GM19372 (cell line): Measurements from ENCODE around the gene SYNJ2.
A peak's percentile ranks its signal among the peaks of the same experiment; 100 is the strongest.

Experiments
- ATAC-seq: cut with Tn5 transposase; IDR thresholded peaks from one replicate; pipeline ENCODE4 v1.9.1; 2021; ENCODE audit warnings: mild to moderate bottlenecking, low read depth, moderate library complexity; ENCODE audit not compliant: unreplicated experiment

SYNJ2 gene

GRCh38 chr6:157996201-157996712 lies 14.6 kb downstream of the SYNJ2 start:
- no peak for ATAC-seq

GRCh38 chr6:157996918-157997702 lies 15.4 kb downstream of the SYNJ2 start:
- ATAC-seq: no peak

GRCh38 chr6:157997893-157998608 lies 16.4 kb downstream of the SYNJ2 start:
- ATAC-seq: no peak

- no peak for ATAC-seq
These were observed 17.1 kb downstream of the SYNJ2 start for GRCh38 chr6:157998707-157999167.

GRCh38 chr6:157999168-158000051 lies 17.7 kb downstream of the SYNJ2 start:
- ATAC-seq: no peak

GRCh38 chr6:158000530-158001307 lies 19.1 kb downstream of the SYNJ2 start:
- no peak for ATAC-seq

- ATAC-seq: no peak
These were observed 20.7 kb downstream of the SYNJ2 start for GRCh38 chr6:158002249-158002950.

GRCh38 chr6:158002951-158003853 lies 21.5 kb downstream of the SYNJ2 start:
- ATAC-seq: no peak

- no peak for ATAC-seq
These were observed 22.4 kb downstream of the SYNJ2 start for GRCh38 chr6:158003910-158004700.

GRCh38 chr6:158004701-158005095 lies 23.0 kb downstream of the SYNJ2 start:
- no peak for ATAC-seq

- no peak for ATAC-seq
These were observed 24.0 kb downstream of the SYNJ2 start for GRCh38 chr6:158005626-158006180.

- ATAC-seq: no peak
These were observed 24.7 kb downstream of the SYNJ2 start for GRCh38 chr6:158006331-158006730.

GRCh38 chr6:158006821-158007570 lies 25.3 kb downstream of the SYNJ2 start:
- no peak for ATAC-seq

GRCh38 chr6:158008864-158009113 lies 27.1 kb downstream of the SYNJ2 start:
- ATAC-seq: no peak

GRCh38 chr6:158009114-158009891 lies 27.6 kb downstream of the SYNJ2 start:
- ATAC-seq: peak; percentile 48
